Ovary (tissue), 9 donors: ENCODE results near the gene TLX3. TPM values are rescaled to one million over a fixed set of nuclear protein-coding genes. Genes with fewer than 3 reads are reported as not detected.

Experiments used
- DNase-seq, 5 donors: peaks; one replicate each; pipeline ENCODE4 v3.0.0-alpha.2; 2019 to 2020
- H3K27ac ChIP-seq, 2 donors: fragments of 200-600 bp; one replicate each; pipeline versions ENCODE4 v1.5.1 to v1.8.0; 2019 to 2022
- H3K27me3 ChIP-seq: fragments of 200-600 bp; one replicate; pipeline ENCODE4 v1.8.0; 2022
- H3K36me3 ChIP-seq: fragments of 200-600 bp; sonication (generic); one replicate; pipeline ENCODE4 v1.5.1; 2019
- H3K4me1 ChIP-seq: one replicate; pipeline ENCODE4 v1.8.1; 2013; ENCODE audit warnings: mild to moderate bottlenecking, moderate library complexity; ENCODE audit not compliant: insufficient read depth
- H3K4me3 ChIP-seq: fragments of 200-600 bp; sonication (generic); one replicate; pipeline ENCODE4 v1.5.1; 2017
- H3K9me3 ChIP-seq, 2 donors: fragments of 200-600 bp in 1 of 2; sonication (generic) in 1 of 2; one replicate each; pipeline versions ENCODE4 v1.5.1 to v1.8.1; 2013 to 2019; ENCODE audit warnings: mild to moderate bottlenecking in 1 of 2, moderate library complexity in 1 of 2
- CTCF ChIP-seq, 3 donors: fragments of 450-650 bp in 2 of 3; fragments of 200-600 bp in 1 of 3; IDR thresholded peaks; one replicate each; pipeline versions ENCODE4 v1.5.1 to v1.8.0; 2016 to 2022; ENCODE audit warnings: antibody characterized with exemption in 3 of 3, mild to moderate bottlenecking in 1 of 3
- EP300 ChIP-seq: sonication (generic); formaldehyde crosslinking; IDR thresholded peaks from one replicate; pipeline ENCODE4 v1.6.1; 2017; ENCODE audit warnings: antibody characterized with exemption
- POLR2A ChIP-seq: fragments of 450-650 bp; IDR thresholded peaks from one replicate; pipeline ENCODE4 v1.6.1; 2017; ENCODE audit warnings: antibody characterized with exemption, mild to moderate bottlenecking, moderate library complexity
- WGBS, 3 donors: extraction: QIAGEN DNeasy Blood & Tissue Kit in 1 of 3; methylation state at CpG; one replicate each; pipeline versions ENCODE4 v1.1.5 to v1.1.7; 2013 to 2017; 5-methylcytosine and 5-hydroxymethylcytosine counted together
- intact Hi-C, 4 donors: fragments of 100-400 bp; cut with DNase I; formaldehyde crosslinking; loops; one replicate each; pipeline versions ENCODE4 v1.11.0 to v1.15.1; 2022 to 2023
- polyA plus RNA-seq, 2 donors: library from polyadenylated mRNA; stranded (reverse); fragments of 200-250 nt in 1 of 2; fragments of 350-450 nt in 1 of 2; fragmentation: Illumina TruSeq in 1 of 2; extraction: RNeasy Lipid Tissue Mini Kit (QIAGEN cat#74804) in 1 of 2; gene quantifications; one replicate each; pipeline ENCODE4 v1.2.3, GENCODE V29; 2013 to 2014
- total RNA-seq, 7 donors: library from RNA; depleted of rRNA in 2 of 7; stranded (reverse); fragments of >200 nt in 2 of 7; fragmentation: NEBNext Ultra II Directional in 3 of 7; extraction: Animal tissue kit (Norgen Biotek cat#: 25700) in 3 of 7; gene quantifications; one replicate each; pipeline versions ENCODE4 v1.1.0 to v1.2.4, GENCODE V29; 2016 to 2023
- donor health status: DM: no; HTN: no; CAD: no; lungs with moderate emphysema.
- donor health status: DM: no; HTN: no; CAD: no.
- donor health status: Bipolar disorder and iron deficiency.
- donor health status: DM: yes; HTN: yes; CAD: no.
- donor health status: DM: no; HTN: no; CAD: no.
- donor health status: DM: yes; HTN: yes; CAD: no.

Gene TLX3
- total and polyA plus RNA-seq, 9 donors: 0.05 TPM; not detected in 8

- Histone ChIP-seq H3K4me3 (no peak overlapping the region), H3K4me1 (no peaks in the 10 kb centered on the region), H3K27me3 (no peaks in the 10 kb centered on the region), H3K27ac (no peak overlapping the region), H3K36me3 (no peaks in the 10 kb centered on the region), H3K9me3 (no peaks in the 10 kb centered on the region)
- 20 to 35% (median 29%) methylated on average over 11 of the region's 11 CpGs for WGBS, 3 donors
- intact Hi-C loops: loop anchor here in 2 of 4 donors (10.0 kb wide), 2 partner anchors 592 to 832 kb away; partner anchors contain the start of gene KCNIP1 (in 1 of the 2)
- no peak for DNase-seq
- no peak for TF ChIP-seq EP300
- no peak for TF ChIP-seq POLR2A
- TF ChIP-seq CTCF (IDR thresholded peaks at IDR 0.05): no peak
Measured at GRCh38 chr5:171337210-171337569, 28.1 kb downstream of the TLX3 start.

- DNase-seq: no peak
- intact Hi-C loops: no loop called here
- Histone ChIP-seq H3K36me3 (no peaks in the 10 kb centered on the region), H3K27ac (no peak overlapping the region), H3K4me3 (no peak overlapping the region), H3K9me3 (no peaks in the 10 kb centered on the region), H3K27me3 (no peaks in the 10 kb centered on the region), H3K4me1 (no peaks in the 10 kb centered on the region)
- TF ChIP-seq POLR2A (no peak), EP300 (no peak), CTCF (IDR thresholded peaks at IDR 0.05) (no peak)
Measured at GRCh38 chr5:171340042-171340441, 31.0 kb downstream of the TLX3 start.

GRCh38 chr5:171340491-171340890 lies 31.4 kb downstream of the TLX3 start:
- Histone ChIP-seq H3K4me1 (no peaks in the 10 kb centered on the region), H3K27ac (no peak overlapping the region), H3K9me3 (no peaks in the 10 kb centered on the region), H3K4me3 (no peak overlapping the region), H3K36me3 (no peaks in the 10 kb centered on the region), H3K27me3 (no peaks in the 10 kb centered on the region)
- no peak for TF ChIP-seq POLR2A
- no peak for TF ChIP-seq CTCF (IDR thresholded peaks at IDR 0.05)
- no peak for TF ChIP-seq EP300
- WGBS, 3 donors: 48 to 64% (median 51%) methylated on average over 6 of the region's 6 CpGs
- intact Hi-C loops: no loop called here
- no peak for DNase-seq

- Histone ChIP-seq H3K36me3 (no peaks in the 10 kb centered on the region), H3K9me3 (no peaks in the 10 kb centered on the region), H3K27ac (no peak overlapping the region), H3K4me1 (no peaks in the 10 kb centered on the region), H3K4me3 (no peak overlapping the region), H3K27me3 (no peaks in the 10 kb centered on the region)
- intact Hi-C loops: no loop called here
- WGBS, 3 donors: 50 to 55% (median 51%) methylated on average over 17 of the region's 17 CpGs
- DNase-seq: no peak
- TF ChIP-seq EP300 (no peak), CTCF (IDR thresholded peaks at IDR 0.05) (no peak)
Measured at GRCh38 chr5:171342362-171343111, 33.5 kb downstream of the TLX3 start.
